HG03575 (cell line): ENCODE data around the gene MED20.

Experiments used
- ATAC-seq: cut with Tn5 transposase; IDR thresholded peaks from one replicate; pipeline ENCODE4 v1.9.1; 2021; ENCODE audit not compliant: unreplicated experiment, insufficient number of reproducible peaks, low FRiP score; ENCODE audit errors: extremely low read depth

The MED20 gene

DNA sequence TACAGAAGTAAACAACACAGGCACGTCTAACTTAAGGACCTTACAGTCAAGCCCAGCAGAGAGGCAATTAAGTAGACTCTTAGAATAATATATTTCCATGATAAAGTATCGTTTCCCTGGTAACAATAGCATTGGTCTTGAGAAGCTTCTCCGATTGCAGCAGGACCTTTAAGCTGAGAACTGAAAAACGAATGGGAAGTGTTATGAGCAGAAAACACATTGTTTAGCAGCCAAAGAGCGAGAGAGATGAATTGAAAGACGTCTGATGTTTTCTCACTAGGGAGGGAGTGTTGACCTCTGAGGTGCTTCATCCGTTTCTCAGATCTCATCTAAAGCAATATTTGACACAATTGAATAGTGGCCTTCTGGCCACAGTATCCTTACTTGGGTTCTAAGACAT, 1.2 kb upstream of the MED20 start:
- no peak for ATAC-seq

DNA sequence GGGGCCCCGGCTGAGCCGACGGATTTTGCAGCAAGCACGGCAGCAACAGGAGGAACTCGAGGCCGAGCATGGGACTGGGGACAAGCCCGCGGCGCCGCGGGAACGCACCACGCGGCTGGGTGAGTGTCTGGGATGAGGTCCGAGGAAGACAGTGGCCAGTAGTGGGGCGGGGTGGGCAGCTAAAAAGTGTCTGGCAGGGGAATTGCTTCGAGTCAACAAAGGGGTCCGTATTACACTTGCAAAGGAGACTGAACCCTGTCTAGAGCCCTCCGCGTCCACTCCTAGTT, 716 bp upstream of the MED20 start:
- ATAC-seq: no peak

DNA sequence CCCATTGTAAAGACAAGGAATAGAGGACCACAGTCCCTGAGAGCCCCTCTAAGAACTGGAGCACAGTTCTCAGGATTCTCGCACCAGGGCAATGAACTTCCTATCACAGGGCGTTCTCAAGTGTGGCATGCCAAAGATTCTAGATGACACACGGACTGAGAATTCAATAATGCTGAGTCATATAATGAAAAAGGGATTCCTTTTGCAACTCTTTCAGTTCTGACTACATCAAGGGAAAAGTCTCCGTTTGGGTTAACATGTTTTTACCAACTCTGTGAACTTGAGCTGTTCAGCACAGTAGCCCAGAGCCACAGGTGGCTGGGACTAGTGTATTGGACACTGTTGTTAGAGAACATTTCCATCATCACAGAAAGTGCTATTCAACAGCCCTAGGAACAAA, 3.4 kb downstream of the MED20 start:
- ATAC-seq: no peak

DNA sequence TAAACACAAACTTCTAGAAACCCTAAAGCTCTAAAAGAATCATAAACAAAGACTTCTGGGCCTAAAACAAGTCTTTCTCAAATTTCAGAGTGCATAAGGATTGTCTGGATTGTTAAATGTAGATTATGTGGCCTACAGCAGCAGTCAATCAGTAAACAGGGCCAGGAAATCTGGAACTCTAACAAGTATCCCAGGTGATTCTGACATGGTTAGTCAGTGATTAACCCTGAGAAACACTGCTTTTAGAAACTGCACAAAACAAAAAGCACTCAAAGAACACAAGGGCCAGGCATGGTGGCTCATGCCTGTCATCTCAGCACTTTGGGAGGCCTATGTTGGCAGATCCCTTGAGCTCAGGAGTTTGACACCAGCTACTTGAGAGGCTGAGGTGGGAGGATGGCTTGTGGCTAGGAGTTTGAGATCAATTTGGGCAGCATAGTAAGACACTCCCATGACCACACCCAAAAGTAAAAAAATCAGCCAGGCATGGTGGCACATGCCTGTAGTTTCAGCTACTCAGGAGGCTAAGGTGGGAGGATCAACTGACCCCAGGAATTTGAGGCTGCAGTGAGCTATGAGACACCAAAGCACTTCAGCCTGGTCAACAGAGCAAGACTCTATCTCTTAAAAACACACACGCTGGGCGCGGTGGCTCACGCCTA, 5.9 kb downstream of the MED20 start:
- ATAC-seq: no peak

DNA sequence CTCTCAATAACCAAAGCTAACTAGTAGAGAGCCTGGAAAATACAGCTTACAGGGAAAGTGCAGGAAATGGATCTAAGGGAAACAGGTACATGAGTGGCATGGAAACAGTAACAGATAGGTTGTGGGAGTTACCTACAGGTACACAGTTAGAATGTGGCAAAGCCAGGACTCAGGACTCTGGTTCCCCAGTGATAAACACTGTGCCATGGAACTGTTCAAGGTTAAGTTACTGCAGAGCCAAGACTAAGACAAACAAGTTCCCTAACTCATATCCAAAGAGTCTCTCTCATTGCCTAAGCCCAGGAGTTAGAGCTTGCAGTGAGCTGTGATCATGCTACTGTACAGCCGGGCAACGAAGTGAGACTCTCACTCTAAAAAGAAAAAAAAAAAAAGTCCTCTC, 6.6 kb downstream of the MED20 start:
- no peak for ATAC-seq

DNA sequence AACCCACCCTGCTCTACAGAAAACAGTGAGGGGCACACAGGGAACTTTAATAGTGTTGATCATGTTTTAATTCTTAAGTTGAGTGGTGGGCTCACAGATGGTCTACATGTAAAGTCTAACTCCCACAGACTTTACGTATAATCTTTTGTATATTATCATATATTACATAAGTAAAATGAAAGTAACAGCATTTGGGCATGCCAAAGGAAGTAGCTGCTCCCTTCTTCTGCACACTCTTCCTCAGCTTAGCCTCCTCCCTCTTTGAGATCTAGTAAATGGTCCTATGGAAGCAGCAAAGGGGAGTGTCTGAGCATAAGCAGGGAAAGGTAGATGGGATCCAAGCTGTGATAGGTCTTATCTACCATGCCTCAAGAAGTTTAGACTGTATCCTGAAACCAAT, 11.2 kb downstream of the MED20 start:
- no peak for ATAC-seq

DNA sequence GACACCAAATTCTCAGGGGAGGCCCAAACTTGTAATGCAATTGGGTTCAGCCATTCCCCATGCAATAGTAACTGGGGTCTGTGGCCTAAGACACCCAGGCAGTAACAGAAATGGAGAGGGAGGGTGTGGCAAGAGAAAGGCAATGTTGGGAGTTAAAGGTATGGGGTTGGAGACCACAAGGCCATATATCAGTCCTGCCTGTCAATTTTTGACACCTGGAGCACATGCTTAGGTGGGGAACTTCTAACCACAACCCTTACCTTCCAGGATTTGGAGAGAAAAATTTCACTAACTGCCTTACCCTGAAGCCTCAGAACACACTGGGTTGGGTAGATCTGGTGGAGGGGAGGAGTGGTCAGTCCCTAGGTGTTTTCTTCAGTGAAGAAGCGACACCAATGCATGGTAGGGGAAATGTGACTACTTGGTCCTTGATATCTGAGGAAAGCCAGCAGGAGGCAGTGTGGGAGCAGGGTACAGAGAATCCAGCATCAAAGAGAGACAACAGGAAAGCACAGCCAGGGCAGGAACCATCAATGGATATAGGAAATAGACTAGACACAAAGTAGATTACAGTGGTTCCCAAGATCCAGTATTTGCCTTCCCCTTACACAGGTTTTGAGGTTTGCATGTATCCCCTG, 18.9 kb downstream of the MED20 start:
- ATAC-seq: no peak

DNA sequence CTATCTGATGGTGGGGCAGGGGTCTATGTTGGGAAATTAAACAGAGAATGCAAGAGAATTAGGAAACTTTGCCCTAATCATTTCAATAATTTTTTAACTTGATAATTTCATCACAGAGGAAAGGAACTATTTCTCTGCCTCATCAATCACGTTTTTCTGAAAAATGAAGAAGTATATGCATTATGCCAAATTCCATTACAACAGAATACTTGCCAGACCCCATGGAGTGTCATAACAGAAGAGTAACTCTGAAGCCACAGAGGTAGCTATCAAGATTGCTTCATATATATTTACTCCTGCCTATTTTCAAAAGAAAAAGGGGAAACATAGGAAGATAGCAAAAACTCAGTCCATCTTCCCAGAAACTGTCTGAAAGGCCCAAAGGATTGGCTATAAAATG, 20.1 kb downstream of the MED20 start:
- no peak for ATAC-seq

DNA sequence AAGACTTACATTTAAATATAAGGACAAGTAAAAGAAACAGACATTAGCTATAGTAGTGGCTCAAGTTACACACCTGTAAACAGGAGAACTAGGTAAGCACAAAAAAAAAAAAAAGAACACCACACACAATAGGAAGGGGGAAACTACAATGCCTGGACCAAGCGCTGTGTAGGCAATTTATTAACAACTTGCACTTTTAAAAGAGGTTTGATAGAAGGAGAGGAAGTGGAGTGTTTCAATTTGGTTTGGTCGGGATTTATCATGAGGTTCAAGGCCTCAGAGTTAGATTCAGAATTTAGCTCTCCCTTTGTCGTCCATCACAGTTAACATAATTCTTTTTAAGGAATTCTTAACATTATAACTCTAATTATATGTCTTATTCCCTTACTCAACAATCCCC, 24.7 kb downstream of the MED20 start:
- ATAC-seq: no peak

DNA sequence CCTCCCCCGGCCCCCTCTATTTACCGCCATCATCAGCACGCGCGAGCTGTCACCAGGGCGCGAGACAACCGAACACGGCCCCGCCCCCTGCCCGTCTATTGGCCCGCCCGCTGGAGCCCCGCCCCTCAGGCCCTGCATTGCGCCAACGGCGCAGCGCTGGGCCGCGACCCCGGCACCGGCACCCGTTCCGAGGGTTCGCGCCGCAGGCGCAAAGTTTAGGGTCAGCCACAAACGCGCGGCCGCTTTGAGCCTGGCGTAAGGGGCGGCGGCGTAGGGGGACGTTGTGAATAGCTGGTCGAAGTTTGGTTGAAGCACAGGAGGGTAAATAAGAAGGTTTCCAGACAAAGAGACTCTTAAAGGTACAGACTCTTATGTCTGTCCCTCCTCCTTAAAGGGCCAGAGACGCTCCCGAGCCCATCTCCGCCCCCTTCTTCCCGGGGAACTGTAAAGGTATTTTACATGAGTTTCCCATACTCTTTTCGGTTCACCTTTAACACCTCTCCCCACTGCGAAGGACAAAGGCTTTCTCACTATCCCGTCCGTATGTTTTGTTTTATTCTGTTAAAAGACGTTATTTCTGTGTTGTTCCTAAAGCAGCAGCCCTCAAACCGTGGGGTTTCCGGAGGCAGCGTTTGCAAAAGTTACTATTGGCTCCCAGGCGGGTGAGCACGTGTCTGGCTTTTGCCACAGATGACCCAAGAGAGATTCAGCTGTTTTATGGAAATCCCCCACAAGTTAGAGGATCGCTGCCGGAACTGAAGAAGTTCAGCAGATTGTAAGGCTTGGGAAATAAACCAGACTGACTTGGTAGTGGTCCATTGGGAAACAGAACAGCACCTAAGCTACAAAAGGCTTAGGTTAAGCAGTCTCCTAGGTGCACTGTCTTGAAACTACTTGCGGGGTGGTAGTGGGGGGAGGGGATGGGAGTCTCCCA, 25.4 kb downstream of the MED20 start, which contains the start of gene USP49:
USP49 (minus strand) TSS at position 76 of the 934 bp plus-strand sequence. CDS start 88,392 bp downstream, outside the sequence.
- peak; percentile 30 for ATAC-seq

DNA sequence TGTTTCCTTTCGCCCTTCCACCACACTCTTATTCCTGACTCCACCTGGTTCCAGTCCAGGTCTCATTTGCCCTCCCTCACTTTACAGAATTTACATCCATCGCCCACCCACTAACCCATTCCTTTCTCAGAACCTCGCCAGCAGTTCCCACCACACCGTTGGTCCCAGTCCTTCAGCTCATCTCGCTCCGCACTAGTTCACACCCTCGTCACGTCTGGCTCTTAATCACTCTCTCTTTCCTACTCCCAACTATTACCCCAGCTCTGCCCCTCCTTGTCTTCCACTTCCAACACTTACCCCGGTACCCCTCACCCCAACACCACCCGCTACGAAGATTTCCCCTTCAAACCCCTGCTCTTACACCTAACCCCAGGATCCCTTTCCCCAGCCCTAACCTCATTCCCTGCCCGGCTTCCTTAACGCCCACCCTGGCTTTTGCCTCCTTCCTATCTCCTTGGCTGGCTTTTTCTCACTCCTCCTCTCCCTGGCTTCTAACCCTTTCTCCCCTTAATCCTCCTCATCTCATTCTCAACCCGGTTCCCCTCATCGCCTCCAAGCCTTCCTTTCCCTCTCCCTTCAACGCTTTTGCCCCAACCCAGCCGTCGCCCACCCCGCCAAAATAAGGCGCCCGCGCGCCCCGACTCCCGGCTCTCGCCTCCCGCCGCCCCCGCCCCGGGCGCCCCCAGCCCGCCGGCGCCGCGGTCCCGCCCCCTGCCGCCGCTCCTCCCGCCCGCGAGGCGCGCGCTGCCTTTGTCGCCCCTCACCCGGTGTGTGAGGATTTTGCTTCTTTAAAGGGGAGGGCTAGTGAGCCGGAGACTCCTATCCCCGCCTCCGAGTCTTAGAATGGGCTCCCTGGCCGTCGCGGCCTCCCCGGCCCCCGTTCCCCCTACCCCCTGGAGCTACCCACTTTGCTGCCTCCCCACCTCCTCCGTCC, 26.3 kb downstream of the MED20 start:
- no peak for ATAC-seq

DNA sequence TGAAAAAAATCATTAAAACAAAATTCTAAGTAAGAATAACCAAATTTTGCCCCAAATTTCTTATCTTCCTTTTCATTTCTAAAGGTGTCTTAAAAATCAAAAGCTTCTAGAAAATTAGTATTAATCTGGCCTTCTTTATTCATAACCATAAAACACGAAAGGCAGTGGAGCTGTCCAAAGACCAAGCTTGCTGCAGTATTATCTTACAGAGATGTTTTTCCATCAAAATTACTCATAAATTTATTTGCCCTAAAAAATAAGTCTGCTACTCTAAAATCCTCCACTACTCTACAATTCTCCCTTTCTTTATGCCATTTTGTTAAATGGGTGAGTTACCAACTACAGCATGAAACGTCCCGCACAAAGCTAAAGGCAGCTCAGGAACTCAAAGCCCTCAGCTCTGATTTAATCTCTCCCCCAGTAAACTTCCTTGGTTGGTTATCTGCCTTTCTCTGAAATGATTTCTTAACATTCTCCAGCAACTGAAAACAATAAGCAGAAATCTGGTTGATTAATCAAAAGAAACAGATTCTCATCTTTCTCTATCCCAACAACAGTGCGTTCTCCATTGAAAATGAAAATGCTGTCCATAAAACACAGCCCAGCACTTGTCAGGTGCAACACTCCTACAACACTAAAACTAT, 27.9 kb downstream of the MED20 start:
- ATAC-seq: no peak

DNA sequence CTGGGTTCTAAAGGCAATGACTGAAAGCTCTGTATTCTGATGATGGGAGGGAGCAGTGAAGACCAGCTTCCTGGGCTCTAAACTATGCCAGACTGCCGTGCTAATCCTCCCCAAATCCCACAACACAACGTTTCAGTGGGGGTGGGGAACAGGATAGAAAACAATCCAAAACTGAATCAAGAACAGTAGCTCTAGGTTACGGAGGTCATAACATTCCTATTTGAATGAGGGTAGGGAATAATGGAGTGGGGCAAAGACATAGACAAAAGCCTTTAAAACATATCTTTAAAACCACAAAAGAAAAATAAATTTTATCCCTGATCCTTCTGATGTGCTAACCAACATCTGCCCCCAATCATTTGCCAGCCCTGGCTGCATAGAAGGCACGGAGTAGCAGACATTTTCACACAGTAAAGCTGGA, 33.6 kb downstream of the MED20 start:
- no peak for ATAC-seq

DNA sequence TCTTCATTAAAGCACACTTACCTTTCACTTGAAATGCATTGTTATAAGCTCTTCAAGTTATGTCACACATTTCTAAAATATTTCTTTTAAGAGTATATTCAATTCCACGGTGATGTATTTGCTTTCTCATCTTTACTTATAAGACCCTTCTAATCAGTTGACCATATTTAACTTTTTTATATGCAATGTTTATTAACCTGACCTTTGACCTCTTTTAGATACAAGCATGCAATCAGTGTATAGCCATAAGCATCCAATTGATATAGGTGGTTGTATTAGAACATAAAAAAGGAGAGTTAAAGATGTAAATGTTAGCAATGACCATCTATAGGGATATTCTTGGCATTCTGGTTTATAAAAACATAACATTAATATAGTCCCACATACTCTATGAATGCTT, 35.0 kb downstream of the MED20 start:
- no peak for ATAC-seq

DNA sequence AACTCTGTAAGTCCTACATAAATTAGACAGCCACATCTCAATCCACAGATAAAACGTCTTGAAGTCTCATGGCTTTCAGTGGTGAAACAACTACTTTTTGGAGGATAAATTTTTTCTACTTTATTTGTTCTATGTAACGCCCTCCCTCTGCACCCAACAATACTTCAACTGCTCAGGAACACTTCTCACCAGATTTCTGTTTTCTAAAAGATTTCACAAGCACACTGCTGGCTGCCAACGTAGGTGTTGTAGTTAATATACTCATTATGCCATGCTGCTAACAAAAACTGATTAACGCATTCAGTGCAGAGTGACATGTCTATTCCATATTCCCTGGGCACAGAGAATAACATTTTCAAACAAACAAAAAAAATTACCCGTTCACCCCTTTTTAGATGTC, 36.0 kb downstream of the MED20 start:
- no peak for ATAC-seq

DNA sequence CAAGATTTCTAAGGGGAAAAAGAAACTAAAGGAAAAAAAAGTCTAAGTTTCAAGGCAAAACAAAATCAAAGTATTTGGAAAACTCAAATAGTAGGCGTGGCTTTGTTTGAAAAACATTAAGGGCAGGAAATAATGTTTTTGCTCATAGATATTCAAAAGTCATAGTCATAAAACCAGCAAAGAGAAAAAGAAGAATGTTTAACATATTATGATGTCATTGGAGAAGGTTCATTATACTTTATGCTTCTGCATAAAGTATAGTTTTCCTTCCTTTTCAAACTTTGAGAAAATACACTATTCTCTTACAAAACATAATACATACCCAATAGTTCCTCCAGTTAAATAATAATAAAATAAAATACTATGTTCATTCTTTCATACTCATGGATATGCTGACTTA, 39.4 kb downstream of the MED20 start:
- ATAC-seq: no peak

DNA sequence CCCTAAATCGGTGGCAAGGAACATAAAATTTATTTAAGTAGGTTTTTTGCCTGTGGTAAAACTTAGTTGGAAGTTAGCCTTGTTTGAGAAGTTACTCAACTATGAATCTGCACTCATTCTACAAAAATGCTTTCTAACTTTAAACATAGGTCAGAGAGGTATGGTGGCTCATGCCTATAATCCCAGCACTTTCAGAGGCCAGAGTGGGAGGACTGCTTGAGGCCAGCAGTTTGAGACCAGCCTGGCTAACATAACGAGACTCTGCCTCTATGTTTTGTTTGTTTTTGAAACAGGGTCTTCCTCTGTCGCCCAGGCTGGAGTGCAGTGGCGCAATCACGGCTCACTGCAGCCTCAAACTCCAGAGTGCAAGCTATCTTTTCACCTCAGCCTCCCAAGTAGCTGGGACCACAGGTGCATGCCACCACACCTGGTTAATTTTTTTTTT, 42.0 kb downstream of the MED20 start:
- no peak for ATAC-seq

DNA sequence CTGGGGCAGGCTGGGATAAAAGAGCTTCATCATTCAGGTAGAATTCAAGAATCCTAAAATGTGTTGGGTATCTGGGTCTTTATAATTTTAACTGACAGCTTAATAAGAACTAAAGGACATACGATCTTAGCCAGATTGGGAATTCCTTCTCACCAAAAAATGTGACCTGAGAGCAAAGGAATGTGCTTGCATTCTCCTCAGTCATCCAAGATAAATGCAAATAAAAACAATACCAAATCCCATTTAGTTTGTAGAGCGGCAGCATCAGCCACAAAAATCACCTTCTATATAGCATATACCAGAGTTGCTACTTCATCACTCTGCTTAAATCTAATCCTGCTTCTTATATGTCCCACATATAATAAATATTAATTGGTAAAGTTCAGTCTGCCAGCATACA, 42.7 kb downstream of the MED20 start:
- no peak for ATAC-seq
